Testis (tissue), 2 donors: ENCODE results near the gene PAQR8.

ENCODE experiments used
- CTCF ChIP-seq, 3 experiments: fragments of 450-650 bp in 2 of 3; fragments of 200-600 bp in 1 of 3; sonication (generic) in 1 of 3; IDR thresholded peaks; one replicate each; pipeline ENCODE4 v1.5.1; 2016 to 2019; ENCODE audit warnings: antibody characterized with exemption in 3 of 3, mild to moderate bottlenecking in 2 of 3, moderate library complexity in 1 of 3
- POLR2A ChIP-seq: fragments of 450-650 bp; IDR thresholded peaks from one replicate; pipeline ENCODE4 v1.6.1; 2017; ENCODE audit warnings: antibody characterized with exemption, mild to moderate bottlenecking, moderate library complexity

- TF ChIP-seq CTCF (IDR thresholded peaks at IDR 0.05) (no peak), POLR2A (no peak)
Measured at GRCh38 chr6:52365866-52366540, 4.1 kb downstream of the PAQR8 start.
